Measurements from ENCODE around the gene CLRN1. TPM values are rescaled to one million over a fixed set of nuclear protein-coding genes. Genes with fewer than 3 reads are reported as not detected.

Gene CLRN1
- total and polyA plus RNA-seq, 4 donors = 0.24 TPM; not detected in 3

Other genes starting within 250 kb of the CLRN1 start
- 10 to 100 TPM; 26.4 to 27.2 TPM for gene SIAH2, start 209.6 kb downstream of the CLRN1 start, total RNA-seq
- 10 to 100 TPM; 22.6 to 23.0 TPM for gene SIAH2, start 209.6 kb downstream of the CLRN1 start, polyA plus RNA-seq (ENCODE audit: insufficient read length in 2 of 2)
- under 1 TPM in 1 of 2 donors, not detected in 1; 0.20 TPM for gene MINDY4B, start 67.3 kb downstream of the CLRN1 start, total RNA-seq
- under 1 TPM in 1 of 2 donors, not detected in 1; 0.27 TPM for gene MINDY4B, start 67.3 kb downstream of the CLRN1 start, polyA plus RNA-seq (ENCODE audit: insufficient read length in 2 of 2)
- gene MED12L, start 112.9 kb upstream of the CLRN1 start, total RNA-seq = 10 to 100 TPM; 11.9 to 12.5 TPM
- gene MED12L, start 112.9 kb upstream of the CLRN1 start, polyA plus RNA-seq (ENCODE audit: insufficient read length in 2 of 2) = 10 to 100 TPM; 12.7 to 23.8 TPM
- gene GPR171, start 230.5 kb upstream of the CLRN1 start, total RNA-seq = under 1 TPM; 0.11 to 0.79 TPM
- gene GPR171, start 230.5 kb upstream of the CLRN1 start, polyA plus RNA-seq (ENCODE audit: insufficient read length in 2 of 2) = not detected

Measured in spinal cord (tissue), 4 donors.